Muscle of back (tissue), 11 donors: ENCODE data around the gene UGT1A8. TPM values are rescaled to one million over a fixed set of nuclear protein-coding genes. Genes with fewer than 3 reads are reported as not detected.
"Not testable (repeated sequence)": the region's sequence is repeated elsewhere in the genome, so short reads cannot be mapped to it uniquely, and the experiment has no call there.

ENCODE experiments used
- DNase-seq, 3 donors: peaks; one replicate each; pipeline versions ENCODE4 v3.0.0 to v3.0.0-alpha.2; 2013
- polyA plus RNA-seq, 10 donors: library from polyadenylated mRNA; unstranded; fragments of 120-200 nt; gene quantifications; one replicate each; pipeline ENCODE4 v1.2.1, GENCODE V29; 2013; ENCODE audit not compliant: insufficient read length in 10 of 10

The UGT1A8 gene
- polyA plus RNA-seq, 10 donors = not detected

DNA sequence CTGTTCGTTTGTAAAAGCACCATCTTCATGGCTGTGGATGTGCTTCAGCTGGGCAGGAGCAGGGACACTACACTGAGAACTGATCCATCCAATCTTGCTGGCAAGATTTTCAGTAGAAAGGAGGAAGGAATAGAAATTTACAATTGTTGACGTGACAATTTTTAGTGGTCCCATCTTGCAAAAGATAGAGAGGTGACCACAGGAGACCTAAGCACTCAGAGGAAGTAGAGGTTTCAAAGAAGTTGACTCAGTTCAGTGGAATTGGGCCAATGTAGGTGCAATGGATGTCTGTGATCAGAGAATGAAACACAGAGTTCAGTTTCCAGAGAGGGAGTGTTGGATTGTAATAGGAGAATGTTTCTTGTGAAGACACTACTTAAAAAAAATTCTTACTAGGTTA, 96.7 kb downstream of the UGT1A8 start:
- no peak for DNase-seq

DNA sequence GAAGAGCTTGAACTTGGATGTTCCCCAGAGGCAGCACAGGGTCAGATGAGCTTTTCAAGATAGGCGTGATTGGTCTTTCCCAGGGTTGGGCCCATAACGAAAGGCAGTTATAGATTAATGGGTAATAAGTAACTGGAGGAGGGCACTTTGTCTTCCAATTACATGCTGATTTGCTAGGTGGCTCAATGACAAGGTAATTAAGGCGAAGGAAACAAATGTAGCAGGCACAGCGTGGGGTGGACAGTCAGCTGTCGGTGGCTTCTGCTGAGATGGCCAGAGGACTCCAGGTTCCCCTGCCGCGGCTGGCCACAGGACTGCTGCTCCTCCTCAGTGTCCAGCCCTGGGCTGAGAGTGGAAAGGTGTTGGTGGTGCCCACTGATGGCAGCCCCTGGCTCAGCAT, 101.1 kb downstream of the UGT1A8 start, which contains the start of gene UGT1A4:
Gene UGT1A4, plus strand, starts transcription at position 185 of the 400 bp plus-strand sequence. Its CDS starts 85 bp downstream, at position 270.
- DNase-seq = no peak

DNA sequence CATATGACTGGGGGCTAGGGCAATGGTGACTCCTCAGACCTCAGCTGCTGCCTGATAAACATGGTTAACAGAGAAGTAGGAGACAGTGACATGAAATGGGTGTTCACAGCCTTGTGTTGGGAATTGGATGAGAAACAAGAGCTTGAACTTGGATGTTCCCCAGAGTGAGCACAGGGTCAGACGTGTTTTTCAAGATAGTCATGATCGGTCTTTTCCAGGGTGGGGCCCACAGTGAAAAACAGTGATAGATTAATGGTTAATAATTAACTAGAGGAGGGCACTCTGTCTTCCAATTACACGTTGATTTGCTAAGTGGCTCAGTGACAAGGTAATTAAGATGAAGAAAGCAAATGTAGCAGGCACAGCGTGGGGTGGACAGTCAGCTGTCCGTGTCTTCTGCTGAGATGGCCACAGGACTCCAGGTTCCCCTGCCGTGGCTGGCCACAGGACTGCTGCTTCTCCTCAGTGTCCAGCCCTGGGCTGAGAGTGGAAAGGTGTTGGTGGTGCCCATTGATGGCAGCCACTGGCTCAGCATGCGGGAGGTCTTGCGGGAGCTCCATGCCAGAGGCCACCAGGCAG, 111.4 kb downstream of the UGT1A8 start, which contains the start of gene UGT1A3:
Gene UGT1A3, plus strand, starts transcription at position 320 of the 579 bp plus-strand sequence. Its CDS starts 85 bp downstream, at position 405.
- DNase-seq = no peak

DNA sequence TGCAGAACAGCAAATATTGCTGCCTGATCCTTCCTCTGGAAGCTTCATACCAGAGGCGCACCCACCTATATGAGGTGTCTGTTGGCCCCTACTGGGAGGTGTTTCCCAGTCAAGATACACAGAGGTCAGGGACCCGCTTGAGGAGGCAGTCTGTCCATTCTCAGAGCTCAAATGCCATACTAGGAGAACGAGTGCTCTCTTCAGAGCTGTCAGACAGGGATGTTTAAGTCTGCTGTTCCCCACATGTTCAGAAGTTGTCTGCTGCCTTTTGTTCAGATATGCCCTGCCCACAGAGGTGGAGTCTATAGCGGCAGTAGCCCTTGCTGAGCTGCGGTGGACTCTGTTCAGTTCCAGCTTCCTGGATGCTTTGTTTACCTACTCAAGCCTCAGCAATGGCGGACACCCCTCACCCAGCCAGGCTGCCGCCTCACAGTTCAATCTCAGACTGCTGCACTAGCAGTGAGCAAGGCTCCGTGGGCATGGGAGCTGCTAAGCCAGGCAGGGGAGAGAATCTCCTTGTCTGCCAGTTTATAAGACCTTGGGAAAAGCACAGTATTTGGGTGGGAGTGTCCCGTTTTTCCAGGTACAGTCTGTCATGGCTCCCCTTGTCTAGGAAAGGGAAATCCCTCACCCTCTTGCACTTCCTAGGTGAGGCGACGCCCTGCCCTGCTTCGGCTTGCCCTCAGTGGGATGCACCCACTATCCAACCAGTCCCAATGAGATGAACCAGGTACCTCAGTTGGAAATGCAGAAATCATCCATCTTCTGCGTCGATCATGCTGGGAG, 119.6 kb downstream of the UGT1A8 start:
- DNase-seq = not testable (repeated sequence)

DNA sequence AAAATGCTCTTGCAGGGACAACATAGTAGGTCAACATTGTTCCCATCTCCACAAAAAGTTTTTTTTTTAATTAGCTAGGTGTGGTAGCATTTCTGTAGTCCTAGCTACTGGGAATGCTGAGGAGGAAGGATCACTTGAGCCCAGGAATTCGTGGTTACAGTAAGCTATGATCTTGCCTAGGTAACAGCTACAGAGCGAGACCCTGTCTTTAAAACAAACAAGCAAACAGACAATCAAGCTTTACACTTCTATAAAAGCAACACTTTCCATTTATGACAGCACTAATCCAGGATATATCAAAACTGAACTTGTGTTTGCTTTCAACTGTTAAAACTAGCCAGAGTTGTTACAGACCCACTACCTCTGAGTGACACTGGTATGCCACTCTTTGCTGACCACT, 123.4 kb downstream of the UGT1A8 start:
- no peak for DNase-seq

DNA sequence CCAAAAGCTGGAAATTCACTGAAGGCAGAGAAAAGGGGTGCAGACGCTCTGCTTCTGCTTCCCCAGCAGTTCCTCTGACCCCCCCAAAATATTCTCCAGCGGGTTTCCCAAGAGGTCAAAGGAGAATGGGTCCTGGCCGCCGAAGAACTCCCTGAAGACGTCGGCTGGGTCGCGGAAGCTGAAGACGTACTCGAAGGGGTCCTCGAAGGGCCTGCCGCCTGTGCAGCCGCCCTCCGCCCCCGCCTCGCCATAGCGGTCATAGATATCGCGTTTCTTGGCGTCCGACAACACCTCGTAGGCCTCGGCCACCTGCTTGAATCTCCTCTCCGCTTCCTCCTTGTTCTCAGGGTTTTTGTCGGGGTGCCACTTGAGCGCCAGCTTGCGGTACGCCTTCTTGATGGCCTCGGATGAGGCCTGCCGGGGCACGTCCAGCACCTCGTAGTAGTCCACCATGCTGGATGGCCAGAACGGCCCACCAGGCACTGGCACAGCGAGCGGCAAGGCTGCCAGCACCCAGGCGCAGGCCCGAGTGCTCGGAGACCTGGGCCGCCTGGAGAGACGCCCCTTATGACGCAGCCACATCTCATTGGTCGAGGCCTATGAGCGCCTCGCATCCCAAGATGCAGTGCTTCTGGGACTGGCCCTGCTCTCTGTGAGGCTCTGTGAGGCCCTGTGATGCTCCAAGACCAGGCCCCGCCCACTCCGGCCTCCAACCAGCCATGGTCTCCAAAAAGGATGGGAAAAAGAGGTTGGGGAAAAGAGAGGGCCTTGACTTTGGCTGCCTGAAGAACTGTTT, 126.2 kb downstream of the UGT1A8 start:
- no peak for DNase-seq

DNA sequence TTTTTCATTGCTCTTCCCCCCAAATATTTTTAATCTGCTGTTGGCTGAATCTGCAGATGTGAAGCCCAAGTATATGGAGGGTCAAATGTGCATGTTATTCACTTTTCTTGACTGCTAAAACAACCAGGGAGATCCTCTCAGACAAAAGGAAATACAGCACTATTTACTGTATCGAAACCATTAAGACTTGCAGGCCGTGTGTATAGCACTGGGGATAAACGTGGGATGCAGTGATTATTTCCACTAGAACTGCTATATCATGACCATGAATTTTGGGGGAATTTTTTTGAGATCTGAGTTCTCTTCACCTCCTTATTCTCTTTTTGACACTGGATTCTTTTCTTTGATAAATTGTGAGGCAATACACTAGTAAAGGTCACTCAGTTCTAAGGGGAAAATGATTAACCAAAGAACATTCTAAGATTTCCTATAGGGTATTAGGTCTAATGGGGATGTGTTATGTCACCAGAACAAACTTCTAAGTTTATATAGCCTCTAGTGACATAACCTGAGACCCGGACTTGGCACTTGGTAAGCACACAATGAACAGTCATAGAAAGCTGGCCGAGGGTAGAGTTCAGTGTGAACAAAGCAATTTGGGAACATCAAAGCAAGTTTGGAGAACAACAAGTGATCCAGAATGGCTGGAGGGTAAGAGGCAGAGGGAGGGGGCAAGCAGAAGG, 127.8 kb downstream of the UGT1A8 start:
- DNase-seq = no peak

DNA sequence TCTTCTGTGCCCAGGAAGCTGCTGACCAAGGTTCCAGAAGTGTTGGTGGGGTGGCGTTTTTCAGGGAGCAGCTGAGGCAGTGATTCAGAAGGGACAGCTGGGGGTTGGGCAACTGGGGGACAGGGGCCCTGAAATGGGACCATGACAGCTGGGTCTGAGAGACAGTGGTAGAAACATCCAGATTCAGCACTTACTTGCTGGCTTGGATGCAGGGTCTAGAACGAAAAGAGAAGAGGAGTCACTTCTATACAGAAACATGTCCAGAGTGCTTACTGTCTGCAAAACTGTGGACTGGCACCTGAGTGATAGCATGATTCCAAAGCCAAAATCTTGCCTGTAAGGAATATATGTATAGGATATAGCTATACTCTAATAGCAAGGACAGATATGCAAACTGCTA, 128.4 kb downstream of the UGT1A8 start:
- DNase-seq = not testable (repeated sequence)

DNA sequence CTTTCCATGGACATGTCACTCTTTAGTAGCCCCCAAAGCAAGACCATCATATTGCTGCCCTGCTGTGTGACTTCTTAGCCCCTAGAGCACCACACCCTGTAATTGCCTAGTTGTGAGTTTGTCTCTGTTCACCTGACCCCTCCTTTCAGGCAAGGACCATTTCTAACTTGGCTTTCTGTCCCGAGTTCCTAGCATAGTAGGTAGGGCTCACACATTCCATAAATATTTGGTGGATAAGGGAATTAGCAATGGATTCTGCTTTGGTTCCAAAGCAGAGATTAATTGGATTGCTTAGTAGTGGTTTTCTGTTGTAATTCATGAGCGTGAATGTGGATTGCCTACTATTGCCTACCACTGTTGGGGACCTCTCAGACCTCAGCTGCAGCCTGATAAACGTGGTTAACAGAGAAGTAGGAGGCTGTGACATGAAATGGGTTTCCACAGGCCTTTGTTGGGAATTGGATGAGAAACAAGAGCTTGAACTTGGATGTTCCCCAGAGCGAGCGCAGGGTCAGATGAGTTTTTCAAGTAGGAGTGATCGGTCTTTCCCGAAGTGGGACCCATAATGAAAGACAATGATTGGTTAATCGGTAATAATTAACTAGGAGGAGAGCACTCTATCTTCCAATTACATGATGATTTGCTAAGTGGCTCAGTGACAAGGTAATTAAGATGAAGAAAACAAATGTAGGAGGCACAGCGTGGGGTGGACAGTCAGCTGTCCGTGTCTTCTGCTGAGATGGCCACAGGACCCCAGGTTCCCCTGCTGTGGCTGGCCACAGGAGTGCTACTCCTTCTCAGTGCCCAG, 129.2 kb downstream of the UGT1A8 start:
- no peak for DNase-seq

DNA sequence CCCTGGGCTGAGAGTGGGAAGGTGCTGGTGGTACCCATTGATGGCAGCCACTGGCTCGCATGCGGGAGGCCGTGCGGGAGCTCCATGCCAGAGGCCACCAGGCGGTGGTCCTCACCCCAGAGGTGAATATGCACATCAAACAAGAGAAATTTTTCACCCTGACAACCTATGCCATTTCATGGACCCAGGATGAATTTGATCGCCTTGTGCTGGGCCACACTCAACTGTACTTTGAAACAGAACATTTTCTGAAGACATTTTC, 129.8 kb downstream of the UGT1A8 start:
- DNase-seq = no peak

DNA sequence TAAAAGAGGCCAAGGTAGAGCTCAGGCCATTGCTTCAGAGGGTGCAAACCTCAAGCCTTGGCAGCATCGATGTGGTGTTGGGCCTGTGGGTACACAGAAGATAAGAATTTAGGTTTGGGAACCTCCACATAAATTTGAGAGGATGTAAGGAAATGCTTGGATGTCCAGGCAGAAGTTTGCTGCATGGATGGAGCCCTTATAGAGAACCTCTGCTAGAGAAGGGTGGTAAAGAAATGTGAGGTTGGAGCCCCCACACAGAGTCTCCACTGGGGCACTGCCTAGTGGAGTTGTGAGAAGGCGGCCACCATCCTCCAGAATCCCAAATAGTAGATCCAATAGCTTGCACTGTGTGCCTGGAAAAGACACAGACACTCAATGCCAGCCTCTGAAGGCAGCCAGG, 133.3 kb downstream of the UGT1A8 start:
- DNase-seq = not testable (repeated sequence)

DNA sequence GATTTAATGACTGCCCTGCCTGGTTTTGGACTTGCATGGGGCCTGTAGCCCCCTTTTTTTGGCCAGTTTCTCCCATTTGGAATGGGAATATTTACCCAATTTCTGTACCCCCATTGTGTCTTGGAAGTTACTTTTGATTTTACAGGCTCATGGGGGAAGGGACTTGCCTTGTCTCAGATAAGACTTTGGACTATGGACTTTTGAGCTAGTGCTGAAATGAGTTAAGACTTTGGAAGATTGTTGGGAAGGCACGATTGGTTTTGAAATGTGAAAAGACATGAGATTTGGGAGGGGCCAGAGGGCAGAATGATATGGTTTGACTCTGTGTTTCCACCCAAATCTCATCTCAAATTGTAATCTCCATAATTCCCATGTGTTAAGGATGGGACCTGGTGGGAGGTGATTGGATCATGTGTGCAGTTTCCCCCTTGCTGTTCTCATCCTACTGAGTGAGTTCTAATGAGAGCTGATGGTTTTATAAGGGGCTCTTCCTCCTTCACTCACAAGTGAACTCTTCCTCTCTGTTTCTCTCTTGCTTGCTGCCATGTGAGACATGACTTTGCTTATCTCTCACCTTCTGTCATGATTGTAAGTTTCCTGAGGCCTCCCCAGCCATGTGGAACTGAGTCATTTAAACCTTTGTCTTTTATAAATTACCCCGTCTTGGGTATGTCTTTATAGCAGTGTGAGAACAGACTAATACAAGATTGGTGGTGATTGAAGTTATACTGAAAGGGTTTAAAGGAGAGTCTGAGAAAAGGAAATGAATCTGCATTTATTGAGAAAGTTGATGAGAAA, 134.0 kb downstream of the UGT1A8 start:
- DNase-seq = not testable (repeated sequence)

DNA sequence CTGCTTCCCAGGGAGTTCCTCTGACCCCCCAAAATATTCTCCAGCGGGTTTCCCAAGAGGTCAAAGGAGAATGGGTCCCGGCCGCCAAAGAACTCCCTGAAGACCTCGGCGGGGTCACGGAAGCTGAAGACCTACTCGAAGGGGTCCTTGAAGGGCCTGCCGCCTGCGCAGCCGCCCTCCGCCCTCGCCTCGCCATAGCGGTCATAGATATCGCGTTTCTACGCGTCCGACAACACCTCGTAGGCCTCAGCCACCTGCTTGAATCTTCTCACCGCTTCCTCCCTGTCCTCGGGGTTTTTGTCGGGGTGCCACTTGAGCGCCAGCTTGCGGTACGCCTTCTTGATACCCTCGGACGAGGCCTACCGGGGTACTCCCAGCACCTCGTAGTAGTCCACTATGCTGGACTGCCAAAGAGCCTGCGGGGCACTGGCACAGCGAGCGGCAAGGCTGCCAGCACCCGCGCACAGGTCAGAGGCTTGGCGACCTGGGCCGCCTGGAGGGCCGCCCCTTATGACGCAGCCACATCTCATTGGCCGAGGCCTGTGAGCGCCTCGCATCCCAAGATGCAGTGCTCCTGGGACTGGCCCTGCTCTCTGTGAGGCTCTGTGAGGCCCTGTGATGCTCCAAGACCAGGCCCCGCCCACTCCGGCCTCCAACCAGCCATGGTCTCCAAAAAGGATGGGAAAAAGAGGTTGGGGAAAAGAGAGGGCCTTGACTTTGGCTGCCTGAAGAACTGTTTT, 137.6 kb downstream of the UGT1A8 start:
- no peak for DNase-seq

DNA sequence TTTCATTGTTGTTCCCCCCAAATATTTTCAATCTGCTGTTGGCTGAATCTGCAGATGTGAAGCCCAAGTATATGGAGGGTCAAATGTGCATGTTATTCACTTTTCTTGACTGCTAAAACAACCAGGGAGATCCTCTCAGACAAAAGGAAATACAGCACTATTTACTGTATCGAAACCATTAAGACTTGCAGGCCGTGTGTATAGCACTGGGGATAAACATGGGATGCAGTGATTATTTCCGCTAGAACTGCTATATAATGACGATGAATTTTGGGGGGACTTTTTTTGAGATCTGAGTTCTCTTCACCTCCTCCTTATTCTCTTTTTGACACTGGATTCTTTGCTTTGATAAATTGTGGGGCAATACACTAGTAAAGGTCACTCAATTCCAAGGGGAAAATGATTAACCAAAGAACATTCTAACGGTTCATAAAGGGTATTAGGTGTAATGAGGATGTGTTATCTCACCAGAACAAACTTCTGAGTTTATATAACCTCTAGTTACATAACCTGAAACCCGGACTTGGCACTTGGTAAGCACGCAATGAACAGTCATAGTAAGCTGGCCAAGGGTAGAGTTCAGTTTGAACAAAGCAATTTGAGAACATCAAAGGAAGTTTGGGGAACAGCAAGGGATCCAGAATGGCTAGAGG, 139.1 kb downstream of the UGT1A8 start:
- DNase-seq = no peak

DNA sequence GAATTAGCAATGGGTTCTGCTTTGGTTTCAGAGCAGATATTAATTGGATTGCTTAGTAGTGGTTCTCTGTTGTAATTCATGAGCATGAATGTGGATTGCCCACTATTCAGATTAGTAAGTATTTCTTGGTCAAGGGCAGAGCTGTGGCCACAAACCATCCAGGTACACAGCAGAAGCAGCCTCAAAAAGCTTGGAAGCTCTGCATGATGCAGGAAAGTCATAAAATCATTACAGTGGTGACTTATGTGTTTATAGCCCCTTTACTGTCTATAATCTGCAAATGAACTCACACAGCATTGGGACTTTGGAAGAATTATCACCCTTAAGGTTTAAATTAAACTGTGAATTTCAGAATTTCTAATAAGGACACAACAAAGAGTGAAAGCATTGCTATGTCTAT, 140.7 kb downstream of the UGT1A8 start:
- DNase-seq = no peak

DNA sequence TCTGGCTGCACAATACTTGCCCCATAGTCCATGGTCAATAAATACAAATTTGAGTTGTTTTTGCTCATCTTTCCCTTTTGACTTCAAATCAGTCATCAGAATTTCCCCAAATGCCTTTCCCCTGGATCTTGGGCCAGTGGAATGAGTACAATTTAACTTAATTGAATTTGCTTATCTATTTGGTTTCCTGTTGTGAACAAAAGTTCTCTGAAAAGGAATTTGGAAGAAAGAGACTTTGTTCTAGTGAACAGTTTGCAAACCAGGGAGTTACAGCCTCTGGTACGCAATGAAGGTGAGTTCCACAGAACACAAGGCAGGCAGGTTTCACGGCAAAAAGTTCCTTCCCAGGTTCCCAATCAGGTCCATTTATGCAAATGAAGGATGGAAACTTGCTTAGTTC, 141.4 kb downstream of the UGT1A8 start:
- no peak for DNase-seq

DNA sequence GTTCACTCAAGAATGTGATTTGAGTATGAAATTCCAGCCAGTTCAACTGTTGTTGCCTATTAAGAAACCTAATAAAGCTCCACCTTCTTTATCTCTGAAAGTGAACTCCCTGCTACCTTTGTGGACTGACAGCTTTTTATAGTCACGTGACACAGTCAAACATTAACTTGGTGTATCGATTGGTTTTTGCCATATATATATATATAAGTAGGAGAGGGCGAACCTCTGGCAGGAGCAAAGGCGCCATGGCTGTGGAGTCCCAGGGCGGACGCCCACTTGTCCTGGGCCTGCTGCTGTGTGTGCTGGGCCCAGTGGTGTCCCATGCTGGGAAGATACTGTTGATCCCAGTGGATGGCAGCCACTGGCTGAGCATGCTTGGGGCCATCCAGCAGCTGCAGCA, 142.6 kb downstream of the UGT1A8 start, which contains the start of gene UGT1A1:
Gene UGT1A1, plus strand, starts transcription at position 228 of the 400 bp plus-strand sequence. Its CDS starts 18 bp downstream, at position 246.
- no peak for DNase-seq

DNA sequence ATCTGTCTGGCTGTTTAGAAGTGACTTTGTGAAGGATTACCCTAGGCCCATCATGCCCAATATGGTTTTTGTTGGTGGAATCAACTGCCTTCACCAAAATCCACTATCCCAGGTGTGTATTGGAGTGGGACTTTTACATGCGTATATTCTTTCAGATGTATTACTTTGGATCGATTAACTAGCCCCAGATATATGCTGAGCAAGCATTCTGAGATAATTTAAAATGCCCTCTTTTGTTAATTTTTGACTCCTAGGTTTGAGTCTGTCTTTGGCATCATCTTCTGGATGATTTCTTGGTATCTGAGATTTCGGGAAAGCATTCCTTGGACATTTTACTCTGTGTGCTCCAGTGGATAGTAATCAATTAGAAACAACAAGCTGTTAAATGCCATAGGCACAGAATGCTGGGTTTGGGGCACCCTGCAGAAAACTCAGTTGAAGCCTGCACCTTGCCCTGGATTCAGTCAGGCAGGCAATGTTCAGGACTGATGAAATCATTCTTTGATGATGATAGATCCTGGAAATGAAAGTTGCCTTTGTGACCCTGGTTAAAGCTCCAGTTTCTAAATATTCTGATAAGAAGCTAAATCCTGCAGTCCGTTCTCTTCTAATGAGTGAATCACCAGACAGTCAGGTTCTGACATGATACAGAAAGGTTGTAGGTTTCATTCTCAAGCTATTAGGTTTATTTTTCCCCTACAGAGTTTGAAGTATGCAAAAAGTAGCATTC, 143.8 kb downstream of the UGT1A8 start:
- no peak for DNase-seq
